Measurements from ENCODE around the gene OAT.
"Not testable (repeated sequence)": the region's sequence is repeated elsewhere in the genome, so short reads cannot be mapped to it uniquely, and the experiment has no call there.

OAT gene

GRCh38 chr10:124449170-124450011 is 30.7 kb upstream of the OAT start:
- no peak for DNase-seq
- in situ Hi-C loops (cut with MboI; ENCODE audit: low pct_unique_long_range_greater_than_20kb, low sequenced_read_pairs), result no loop called here

GRCh38 chr10:124448696-124449169 is 30.0 kb upstream of the OAT start:
- in situ Hi-C loops (cut with MboI; ENCODE audit: low pct_unique_long_range_greater_than_20kb, low sequenced_read_pairs), result no loop called here
- no peak for DNase-seq

- in situ Hi-C loops (cut with MboI; ENCODE audit: low pct_unique_long_range_greater_than_20kb, low sequenced_read_pairs), result no loop called here
- no peak for DNase-seq
These were observed 29.2 kb upstream of the OAT start for GRCh38 chr10:124447751-124448466.

DNA sequence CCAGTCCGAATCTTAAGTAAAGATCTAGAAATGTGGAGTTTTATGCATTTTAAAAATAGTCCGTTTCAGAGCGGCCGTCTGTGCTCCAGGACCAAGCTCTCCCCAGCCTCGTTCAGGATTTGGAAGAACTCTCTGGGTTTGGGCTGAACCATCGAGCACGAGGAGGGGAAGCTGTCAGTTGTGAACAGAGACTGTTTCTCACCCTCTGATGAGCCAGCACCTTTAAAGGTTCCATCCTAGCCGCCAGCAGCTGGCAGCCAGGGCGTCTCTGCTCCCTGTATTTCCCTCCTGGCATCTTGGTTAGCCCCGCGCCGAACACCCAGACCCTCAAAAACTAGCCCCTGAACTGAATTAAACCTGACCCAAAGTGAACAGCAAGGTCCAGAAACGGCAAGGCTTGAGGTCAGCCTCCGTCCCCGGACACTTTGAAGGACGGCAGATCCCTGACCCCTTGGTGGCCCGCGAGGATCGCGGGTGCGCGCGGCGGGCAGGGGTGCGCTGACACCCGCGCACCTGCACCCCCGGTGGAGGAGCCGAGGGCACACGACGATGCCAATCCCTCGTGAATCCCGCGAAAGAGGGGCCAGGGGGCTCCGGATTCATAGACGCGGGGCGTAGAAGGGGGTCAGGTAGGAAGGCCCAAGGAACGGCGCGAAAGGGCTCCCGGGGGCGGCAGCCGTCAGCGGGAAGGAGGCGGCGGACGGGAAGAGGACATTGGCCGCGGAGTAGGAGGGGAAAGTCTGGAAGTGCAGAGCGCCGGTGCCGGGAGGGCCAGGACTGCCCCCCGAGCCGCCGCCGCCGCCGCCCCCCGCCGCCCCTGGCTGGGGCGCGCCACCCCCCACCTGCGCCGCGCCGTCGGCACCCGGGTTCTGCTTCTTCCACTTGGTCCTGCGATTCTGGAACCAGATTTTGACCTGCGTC is 28.4 kb upstream of the OAT start:
- in situ Hi-C loops (cut with MboI; ENCODE audit: low pct_unique_long_range_greater_than_20kb, low sequenced_read_pairs), result no loop called here
- no peak for DNase-seq

DNA sequence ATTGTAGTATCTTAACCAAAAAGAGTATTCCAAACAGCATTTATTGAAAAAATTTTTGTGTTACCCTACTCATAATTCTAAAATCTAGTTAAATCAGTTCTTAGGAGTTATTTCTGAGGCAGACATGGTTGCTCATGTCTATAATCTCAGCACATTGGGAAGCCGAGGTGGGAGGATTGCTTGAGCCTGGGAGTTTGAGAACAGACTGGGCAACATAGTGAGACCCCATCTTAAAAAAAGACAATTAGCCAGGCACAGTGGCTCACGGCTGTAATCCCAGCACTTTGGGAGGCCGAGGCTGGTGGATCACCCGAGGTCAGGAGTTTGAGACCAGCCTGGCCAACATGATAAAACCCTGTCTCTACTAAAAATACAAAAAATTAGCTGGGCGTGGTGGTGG is 23.0 kb upstream of the OAT start:
- in situ Hi-C loops (cut with MboI; ENCODE audit: low pct_unique_long_range_greater_than_20kb, low sequenced_read_pairs); DNase-seq: not testable (repeated sequence)

GRCh38 chr10:124436191-124436638 is 17.5 kb upstream of the OAT start:
- in situ Hi-C loops (cut with MboI; ENCODE audit: low pct_unique_long_range_greater_than_20kb, low sequenced_read_pairs), result no loop called here
- peak; percentile 24 for DNase-seq

DNA sequence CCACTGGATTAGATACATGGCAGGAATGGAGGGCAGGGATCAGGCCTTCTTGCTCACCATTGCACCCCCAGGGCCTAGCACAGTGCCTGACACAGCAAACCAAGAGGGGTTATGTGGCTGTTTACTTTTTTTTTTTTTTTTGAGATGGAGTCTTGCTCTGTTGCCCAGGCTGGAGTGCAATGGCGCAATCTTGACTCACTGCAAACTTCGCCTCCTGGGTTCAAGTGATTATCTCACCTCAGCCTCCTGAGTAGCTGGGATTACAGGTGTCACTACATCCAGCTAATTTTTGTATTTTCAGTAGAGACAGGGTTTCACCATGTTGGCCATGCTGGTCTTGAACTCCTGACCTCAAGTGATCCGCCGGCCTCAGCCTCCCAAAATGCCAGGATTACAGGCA is 17.0 kb upstream of the OAT start:
- in situ Hi-C loops (cut with MboI; ENCODE audit: low pct_unique_long_range_greater_than_20kb, low sequenced_read_pairs); DNase-seq: not testable (repeated sequence)

DNA sequence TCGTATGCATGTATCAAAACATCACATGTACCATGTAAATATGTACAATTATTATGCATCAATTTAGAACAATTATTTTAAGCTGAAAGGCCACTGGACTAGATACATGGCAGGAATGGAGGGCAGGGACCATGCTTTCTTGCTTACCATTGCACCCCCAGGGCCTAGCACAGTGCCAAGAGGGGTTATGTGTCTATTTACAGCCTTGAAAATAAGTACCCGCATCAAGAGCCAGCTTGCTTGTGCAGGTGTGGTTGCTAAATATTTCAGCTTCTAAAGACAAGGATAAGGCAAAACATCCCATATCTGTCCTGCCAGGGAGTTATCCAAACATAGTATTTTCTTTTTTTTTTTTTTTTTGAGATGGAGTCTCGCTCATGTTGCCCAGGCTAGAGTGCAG is 14.7 kb upstream of the OAT start:
- DNase-seq, result no peak
- in situ Hi-C loops (cut with MboI; ENCODE audit: low pct_unique_long_range_greater_than_20kb, low sequenced_read_pairs), result no loop called here

DNA sequence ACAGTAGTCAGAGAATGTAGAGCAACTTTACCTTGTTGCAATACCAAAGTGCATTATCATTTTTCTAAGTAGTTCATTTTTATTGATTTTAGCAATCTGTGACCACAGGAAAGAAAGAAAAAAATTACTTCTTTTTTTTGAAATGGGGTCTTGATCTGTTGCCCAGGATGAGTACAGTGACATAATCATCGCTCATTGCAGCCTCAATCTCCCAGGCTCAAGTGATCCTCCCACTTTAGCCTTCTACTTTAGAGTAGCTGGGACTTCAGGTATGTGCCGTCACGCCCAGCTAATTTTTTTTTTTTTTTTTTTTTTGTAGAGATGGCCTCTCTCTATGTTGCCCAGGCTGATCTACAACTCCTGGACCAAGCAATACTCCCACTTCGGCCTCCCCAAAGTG is 11.4 kb upstream of the OAT start:
- in situ Hi-C loops (cut with MboI; ENCODE audit: low pct_unique_long_range_greater_than_20kb, low sequenced_read_pairs), result no loop called here
- DNase-seq, result no peak

GRCh38 chr10:124429576-124429975 is 10.9 kb upstream of the OAT start:
- no peak for DNase-seq
- in situ Hi-C loops (cut with MboI; ENCODE audit: low pct_unique_long_range_greater_than_20kb, low sequenced_read_pairs), result no loop called here

DNA sequence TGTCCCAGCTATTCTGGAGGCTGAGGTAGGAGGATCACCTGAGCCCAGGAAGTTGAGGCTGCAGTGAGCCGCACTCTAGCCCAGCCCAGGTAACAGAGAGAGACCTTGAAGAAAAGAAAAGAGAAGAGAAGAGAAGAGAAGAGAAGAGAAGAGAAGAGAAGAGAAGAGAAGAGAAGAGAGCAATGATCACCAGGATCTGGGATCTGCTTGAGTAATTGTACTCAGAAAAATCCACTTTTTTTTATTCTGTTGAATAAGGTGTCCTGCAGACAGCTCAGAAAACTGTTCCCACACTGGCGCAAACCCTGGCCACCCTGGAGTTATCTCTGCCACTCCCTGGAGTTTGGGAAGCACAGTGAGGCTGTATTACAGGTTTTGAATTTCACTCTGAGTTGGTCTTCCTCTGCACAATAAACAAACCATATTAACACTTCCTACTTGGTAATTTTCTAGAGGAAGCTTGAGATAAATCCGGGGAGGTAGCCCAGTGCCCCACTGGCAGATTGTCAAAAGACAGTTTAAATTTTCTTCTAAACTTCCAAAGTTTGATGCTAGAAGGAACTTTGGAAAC is 9.6 kb upstream of the OAT start:
- DNase-seq, result no peak
- in situ Hi-C loops (cut with MboI; ENCODE audit: low pct_unique_long_range_greater_than_20kb, low sequenced_read_pairs), result no loop called here

DNA sequence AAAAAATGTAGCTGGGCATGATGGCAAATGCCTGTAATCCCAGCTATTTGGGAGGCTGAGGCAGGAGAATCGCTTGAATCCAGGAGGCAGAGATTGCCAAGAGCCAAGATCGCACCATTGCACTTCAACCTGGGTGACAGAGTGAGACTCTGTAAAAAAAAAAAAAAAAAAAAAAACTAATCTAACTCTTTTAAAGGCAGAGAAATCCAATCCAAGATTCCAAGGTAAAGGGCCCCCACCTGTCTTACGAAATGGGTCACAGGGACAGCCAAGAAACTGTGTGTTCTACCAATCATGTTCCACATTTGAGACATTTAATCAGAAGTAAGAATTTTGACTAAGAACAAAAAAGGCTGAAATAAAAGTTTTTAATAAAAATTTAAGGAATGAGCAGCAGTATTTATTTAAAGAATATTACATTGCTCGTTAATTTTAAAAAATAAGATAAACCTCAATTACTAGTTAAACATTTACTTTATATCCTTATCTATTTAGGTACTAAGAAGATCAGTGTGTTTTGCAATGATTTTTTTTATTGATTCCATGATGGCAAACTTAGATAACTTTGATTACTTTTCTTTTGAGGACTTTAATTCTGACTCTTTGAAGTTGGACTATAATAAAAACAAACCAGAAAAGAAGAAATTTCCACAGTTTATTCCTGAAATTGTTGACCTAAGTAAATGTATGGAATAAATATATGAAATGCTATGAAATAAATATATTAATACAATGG is 6.7 kb upstream of the OAT start:
- in situ Hi-C loops (cut with MboI; ENCODE audit: low pct_unique_long_range_greater_than_20kb, low sequenced_read_pairs), result no loop called here

GRCh38 chr10:124423813-124424212 is 5.1 kb upstream of the OAT start:
- in situ Hi-C loops (cut with MboI; ENCODE audit: low pct_unique_long_range_greater_than_20kb, low sequenced_read_pairs), result no loop called here
- no peak for DNase-seq

More for the DNA sequence above, 6.7 kb upstream of the OAT start:
- DNase-seq, result no peak

- DNase-seq, result no peak
- in situ Hi-C loops (cut with MboI; ENCODE audit: low pct_unique_long_range_greater_than_20kb, low sequenced_read_pairs), result no loop called here
These were observed 4.0 kb upstream of the OAT start for GRCh38 chr10:124422742-124423141.

DNA sequence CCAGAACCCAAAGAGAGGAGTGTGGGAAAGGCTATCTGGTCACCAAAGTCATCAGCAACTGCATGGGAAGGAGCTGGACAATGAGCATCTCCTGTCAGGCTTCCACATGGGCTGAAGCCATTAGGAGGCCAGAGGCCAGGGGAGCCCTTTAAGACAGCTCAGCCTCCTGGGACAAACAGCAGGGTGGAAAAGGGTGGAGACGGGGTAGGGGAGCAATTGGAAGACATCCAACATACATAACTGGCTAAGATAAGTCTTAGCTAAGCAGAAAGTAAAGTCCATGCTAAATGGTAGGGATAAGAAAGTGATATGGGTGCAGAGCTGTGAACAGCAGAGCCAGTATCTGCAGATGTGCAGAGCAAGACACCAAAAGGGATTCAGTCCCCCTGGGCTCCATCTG is 1.5 kb upstream of the OAT start:
- in situ Hi-C loops (cut with MboI; ENCODE audit: low pct_unique_long_range_greater_than_20kb, low sequenced_read_pairs), result no loop called here
- no peak for DNase-seq

GRCh38 chr10:124419635-124420034 is 912 bp upstream of the OAT start:
- in situ Hi-C loops (cut with MboI; ENCODE audit: low pct_unique_long_range_greater_than_20kb, low sequenced_read_pairs), result no loop called here
- no peak for DNase-seq

- peak; percentile 69 for DNase-seq
- in situ Hi-C loops (cut with MboI; ENCODE audit: low pct_unique_long_range_greater_than_20kb, low sequenced_read_pairs), result no loop called here
These were observed 613 bp downstream of the OAT start for GRCh38 chr10:124417895-124418725.

DNA sequence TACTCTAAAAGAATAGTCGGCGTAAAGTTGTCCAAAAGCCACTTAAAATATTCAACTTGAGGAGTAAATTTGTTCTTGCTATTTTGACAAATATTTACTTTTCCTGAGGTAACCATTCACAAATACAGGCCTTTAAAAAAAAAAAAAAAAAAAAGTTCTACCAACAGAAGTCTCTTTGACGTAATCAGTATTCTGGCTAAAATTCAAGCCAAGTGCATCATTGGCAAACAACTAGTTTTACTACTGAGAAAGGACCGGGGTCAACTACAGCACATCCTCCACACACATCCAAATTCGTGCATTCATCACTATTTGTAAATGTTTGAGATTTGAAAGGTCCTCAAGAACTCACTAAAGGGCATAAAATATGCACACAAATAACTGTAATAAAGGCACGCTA is 2.0 kb downstream of the OAT start:
- in situ Hi-C loops (cut with MboI; ENCODE audit: low pct_unique_long_range_greater_than_20kb, low sequenced_read_pairs), result no loop called here
- no peak for DNase-seq

Data from KBM-7 (cell line).